ENCODE results near the gene COL9A1.

The COL9A1 gene

DNA sequence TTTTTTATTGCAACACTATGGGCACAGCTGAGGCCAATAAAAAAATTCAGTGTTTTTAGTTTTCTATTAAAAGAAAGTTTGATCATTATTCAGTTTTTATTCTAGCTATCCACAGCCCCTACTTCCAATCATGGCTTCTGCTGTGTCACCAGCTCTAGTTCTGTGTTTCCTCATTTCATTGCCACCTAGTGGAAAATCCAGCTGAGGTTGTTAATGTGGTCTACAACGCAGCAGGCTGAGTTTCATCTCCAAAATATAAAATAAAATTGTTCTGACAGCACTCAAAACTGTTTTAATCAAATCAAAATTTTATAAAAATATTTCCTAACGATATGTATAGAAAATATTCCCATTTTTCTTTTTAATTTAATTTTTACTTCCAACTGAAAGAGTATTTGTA is 13.6 kb downstream of the COL9A1 start:
- DNase-seq (ENCODE audit: low read depth in 2 of 2): no peak

DNA sequence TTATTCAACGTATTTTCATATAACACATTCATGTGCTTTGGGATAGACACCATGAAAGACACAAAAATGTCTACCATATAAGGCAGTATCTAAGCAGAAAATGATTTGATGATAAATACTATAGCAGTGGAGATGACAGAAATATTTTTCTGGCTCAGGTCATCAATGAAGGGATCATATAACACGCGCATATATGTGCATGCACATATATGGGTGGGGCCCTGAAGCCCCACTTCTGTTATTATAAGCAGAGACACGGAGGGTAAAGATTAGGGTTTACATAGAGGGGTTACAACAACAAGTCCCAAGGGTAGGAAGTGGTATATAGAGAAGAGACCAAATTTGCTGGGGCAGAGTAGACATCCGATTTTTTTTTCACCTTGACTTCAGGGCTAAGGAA is 16.0 kb downstream of the COL9A1 start:
- no peak for DNase-seq (ENCODE audit: low read depth in 2 of 2)

DNA sequence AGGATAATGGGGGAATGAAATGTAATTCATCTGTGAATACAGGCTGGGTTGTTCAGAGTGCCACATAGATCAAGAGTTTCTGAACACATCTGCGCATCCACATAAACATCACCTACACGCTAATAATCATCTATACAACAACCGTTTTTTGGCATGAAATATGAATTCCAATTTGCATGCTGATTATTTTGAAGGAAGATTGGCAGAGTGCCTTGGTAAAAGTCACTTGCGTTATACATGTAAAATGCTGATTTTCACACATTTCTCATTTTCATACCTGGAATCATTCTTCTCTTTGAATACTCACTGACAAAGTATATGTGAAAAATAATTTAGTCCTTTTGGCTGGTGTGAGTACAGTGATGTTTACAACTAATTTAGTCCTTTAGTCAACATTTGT is 17.7 kb downstream of the COL9A1 start:
- no peak for DNase-seq (ENCODE audit: low read depth in 2 of 2)

DNA sequence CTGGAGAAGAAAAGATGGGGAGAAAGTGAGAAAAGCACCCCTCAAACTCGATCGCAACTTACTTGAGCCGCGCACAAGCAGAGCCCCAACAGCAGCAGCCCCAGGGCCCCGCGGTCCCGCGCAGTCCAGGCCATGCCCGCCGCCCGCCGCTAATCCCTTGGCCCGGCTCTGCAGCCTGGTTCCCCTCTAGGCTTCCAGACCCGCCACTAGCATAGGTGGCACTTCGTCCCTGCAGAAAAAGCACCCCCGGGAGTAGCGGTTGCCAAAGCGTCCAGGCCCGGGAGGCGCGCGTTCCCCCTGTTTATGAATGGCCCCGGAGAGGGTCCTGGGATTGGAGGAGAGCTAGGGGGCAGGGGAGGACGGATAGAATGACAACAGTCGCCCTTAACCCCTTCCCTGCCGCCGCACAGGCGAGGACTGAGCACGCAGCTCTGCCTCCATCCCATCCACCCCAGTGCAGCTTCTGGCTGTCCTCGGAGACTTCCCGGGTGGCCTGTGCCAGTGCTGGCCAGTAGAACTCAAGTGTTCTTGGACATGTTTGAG is 19.9 kb downstream of the COL9A1 start:
- no peak for DNase-seq (ENCODE audit: low read depth in 2 of 2)

DNA sequence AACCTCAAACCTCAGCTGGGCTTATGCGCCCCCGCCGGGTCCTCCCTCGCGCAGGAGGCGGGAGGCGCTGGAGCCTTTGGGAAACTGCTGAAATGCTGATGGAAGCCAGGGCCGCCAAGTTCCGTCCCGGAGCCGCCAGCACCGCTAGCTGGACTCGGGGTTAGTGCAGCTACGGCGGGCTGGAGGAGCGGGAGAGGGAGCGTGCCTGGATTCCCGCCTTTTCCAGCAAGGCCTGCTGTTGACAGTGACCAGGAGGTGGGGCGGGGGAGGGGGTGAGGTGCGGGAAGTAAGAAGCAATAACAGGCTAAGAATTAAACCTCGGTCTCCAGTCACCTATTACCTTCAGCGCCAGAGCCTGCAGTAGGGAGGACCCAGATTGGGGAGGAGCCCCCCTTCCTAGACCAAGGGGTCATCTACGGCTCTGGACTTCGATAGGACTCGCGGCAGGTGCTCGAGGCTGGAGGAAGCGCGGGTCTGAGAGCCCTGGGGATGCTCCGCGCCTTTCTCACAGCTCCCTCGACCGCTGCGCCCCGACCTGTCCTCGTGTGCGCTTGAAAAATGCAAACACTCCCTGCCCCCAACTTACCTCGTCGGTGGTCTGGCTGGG is 20.5 kb downstream of the COL9A1 start:
- DNase-seq (ENCODE audit: low read depth in 2 of 2): no peak

DNA sequence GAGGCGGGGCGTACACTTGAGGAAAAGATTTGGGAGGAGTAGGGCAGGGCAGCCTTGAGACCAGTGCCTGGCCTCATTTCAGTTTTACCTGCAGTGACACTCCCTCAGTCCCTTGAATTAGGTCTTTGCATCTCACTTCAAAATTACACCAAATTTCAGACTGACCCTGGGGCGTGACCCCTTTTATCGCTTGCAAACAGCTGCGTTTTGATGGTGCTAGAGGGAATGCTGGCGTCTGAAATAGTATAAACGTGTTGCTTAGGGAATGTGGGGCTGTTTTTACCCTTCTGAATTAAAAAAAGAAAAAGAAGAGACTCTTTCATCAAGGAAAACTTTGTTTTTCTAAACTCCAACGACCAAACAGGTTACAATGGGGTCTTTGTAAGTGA is 21.0 kb downstream of the COL9A1 start:
- no peak for DNase-seq (ENCODE audit: low read depth in 2 of 2)

DNA sequence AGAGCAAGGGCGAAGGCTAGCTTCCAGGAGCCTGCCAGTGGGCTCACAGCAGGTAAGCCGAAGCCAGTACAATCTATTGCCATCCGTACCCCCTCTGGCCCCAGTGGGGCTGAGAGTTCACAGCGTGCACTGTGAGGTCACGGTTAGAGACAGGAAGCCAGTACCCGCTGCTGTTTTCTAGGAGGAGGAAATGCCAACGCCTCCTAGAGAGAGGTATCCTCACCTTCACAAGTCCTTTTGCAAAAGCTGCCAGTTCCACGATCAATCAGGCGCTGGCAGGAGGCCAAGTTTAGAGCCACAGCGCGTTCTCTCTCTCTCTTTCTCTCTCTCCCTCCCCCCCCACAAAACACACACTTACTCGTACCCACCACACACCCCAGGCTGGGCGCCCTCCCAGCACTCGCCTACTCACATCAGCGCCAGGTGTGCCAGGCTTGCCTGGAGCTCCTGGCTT is 22.5 kb downstream of the COL9A1 start:
- no peak for DNase-seq (ENCODE audit: low read depth in 2 of 2)

DNA sequence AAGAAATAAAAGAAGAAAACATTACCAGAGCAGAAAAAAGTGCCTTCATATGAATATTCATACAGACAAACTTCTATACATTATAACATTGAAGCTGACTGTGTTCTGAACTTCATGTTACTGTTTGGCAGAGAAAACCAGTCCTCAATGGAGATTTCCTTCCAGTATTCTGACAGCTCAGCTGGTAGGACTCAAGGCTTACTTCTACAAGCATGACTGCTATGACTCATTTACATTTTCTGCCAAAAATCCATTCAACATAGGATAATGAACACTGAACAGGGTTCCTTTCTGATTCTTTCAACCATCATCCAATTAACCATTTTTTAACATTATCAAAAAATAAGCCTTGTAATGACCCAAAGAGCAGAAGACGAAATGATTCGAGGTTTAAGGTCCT is 25.4 kb downstream of the COL9A1 start:
- no peak for DNase-seq (ENCODE audit: low read depth in 2 of 2)

DNA sequence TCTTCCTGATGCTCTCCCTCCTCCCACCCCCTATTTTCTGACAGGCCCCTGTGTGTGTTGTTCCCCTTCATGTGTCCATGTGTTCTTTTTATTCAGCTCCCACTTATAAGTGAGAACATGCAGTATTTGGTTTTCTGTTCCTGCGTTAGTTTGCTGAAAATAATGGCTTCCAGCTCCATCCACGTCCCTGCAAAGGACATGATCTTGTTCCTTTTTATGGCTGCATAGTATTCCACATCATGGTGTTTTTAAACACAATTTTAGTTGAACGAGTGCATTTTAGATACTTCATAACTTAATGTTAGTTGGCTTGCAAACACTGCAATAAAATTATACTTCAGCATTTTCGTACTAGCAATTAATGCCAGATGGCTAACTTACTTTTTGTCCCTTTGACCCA is 28.5 kb downstream of the COL9A1 start:
- no peak for DNase-seq (ENCODE audit: low read depth in 2 of 2)

DNA sequence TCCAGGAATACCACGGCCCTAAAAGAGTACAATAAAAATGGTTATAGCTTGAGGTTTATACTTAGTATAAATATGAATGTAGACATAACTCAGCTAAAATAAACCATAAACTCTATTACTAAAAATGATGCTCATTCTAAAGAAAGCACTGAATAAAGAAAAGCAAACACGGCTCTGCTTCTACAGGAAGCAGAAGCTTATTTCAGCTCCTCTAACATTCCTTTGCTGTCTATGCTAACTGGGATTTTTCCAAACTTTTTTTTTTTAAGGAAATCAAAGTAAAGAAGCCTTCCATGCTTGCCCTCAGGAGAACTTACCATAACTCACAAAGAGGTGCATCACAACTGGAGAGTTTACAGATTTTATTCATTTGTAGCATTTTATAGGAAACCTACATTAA is 30.8 kb downstream of the COL9A1 start:
- no peak for DNase-seq (ENCODE audit: low read depth in 2 of 2)

DNA sequence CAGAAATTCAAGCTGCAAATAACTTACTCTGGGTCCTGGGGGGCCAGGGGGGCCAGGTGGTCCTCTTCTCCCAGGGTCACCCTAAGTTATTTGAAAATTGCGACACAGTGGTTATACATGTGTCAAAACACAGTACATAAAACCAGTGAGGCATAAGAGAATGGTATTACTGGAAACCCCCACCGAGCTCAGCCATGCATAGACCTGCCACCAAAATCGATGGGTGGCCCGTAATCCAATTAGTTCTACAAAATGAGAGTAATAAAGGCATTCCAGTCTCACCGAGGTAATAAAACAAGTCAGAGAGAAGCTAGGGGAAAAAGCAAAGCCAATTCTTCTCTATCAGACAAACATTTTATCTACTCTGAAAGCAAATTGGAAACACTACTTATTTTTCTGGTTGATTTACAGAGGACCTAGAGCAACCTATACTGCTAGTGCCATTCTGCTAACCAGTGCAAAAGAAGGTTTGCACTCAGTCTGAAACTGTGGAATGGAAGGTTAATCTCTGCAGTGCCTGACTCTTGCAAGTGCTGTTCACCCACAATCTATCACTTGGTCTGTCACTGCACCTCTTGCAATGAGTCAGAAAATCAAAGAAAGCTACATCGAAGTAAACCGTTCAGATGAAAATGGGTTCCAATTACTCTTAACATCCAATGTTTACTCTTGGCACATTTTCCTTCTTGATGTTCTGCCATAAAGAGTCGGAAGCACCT is 32.4 kb downstream of the COL9A1 start:
- DNase-seq (ENCODE audit: low read depth in 2 of 2): no peak

DNA sequence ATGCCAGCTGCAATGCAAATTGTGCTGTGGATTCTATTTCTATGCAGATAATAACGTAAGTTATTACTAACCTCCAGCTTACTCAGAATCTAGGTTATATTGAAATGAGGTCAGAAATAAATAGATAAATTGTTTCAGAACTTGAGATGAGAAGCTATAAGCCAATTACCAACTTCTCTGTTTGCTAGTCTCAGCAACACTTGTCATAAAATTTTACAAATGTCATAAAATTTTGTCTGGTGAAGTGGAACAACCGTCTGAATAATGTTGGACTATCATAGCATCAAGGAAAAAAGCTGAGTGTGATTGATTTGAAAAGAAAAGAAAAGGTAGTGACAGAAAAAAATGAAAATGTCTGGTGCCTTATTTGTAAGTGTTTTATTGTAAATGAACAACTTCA is 36.7 kb downstream of the COL9A1 start:
- DNase-seq (ENCODE audit: low read depth in 2 of 2): no peak

DNA sequence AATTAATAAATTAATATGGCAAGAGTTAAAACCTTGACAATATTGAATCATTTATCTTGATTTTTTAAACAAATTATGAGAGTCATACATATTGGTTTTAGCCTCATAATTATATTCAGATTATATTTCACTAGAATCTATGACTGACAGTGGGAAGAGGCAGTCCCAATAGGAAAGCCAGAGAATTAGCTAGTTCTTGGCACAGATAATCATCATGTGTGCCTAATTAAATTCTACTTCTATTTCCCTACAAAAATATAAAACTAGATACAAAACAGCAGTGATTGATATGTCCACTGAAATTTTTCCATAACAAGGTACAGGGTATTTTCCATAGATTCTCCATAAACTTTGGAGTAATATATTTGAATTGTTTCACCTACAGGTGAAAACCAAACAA is 38.6 kb downstream of the COL9A1 start:
- DNase-seq (ENCODE audit: low read depth in 2 of 2): no peak

DNA sequence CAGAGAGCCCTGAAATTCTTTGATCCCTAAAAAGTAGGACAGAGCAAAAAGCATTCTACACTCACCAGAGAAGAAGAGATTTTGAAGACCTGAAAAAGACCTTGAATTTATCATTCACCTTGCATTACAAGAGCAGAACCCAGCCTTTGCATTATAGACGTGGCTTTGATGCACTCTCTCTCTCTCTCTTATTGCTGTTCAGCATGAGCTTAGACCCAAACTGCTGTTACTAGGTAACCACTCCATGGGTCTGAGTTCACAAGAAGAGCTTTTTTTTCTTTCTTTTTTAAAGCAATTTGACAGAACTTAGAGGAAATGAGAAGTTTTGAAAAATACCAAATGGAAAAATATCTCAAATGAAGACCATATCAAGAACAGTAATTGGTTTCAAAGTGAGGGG is 44.4 kb downstream of the COL9A1 start:
- DNase-seq (ENCODE audit: low read depth in 2 of 2): no peak

DNA sequence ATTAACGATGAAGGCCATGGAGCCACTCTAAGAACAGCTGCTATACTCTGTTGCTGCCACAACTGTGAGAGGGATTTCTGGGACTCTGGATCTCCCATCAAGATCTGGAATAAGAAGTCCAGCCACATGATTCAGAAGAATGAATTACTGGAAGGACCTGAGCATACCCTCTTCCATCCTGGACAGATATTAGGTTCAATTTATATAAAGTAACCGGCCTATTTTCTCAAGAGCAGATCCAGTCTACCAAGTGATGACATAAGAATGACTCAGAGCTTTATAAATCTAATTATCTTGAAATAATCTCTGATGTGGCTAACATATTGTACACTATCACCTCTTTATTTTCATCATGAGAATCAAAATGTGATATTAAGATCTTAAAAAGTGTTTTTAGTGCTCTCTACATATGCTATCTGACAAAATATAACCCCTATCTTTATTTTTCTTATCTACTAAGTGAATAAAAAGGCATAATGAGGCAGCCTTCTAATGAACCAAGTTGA is 45.1 kb downstream of the COL9A1 start:
- DNase-seq (ENCODE audit: low read depth in 2 of 2): no peak

DNA sequence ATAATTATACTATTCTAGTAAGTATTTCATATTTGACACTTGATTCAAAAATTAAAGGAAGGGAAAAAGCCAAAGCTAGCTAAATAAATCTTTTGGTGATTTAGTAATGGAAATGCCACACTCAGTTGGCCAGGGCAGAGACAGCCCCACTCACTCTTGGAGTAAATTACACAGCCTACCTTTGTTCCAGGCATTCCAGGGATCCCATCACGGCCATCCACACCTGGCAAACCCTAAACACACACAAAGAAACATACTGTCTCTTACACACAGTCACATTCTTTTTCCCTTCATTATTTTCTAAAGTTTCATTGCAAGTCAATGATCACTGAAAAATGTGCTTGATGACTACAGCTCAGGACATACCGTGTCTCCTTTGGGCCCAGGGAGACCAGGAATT is 48.1 kb downstream of the COL9A1 start:
- no peak for DNase-seq (ENCODE audit: low read depth in 2 of 2)

DNA sequence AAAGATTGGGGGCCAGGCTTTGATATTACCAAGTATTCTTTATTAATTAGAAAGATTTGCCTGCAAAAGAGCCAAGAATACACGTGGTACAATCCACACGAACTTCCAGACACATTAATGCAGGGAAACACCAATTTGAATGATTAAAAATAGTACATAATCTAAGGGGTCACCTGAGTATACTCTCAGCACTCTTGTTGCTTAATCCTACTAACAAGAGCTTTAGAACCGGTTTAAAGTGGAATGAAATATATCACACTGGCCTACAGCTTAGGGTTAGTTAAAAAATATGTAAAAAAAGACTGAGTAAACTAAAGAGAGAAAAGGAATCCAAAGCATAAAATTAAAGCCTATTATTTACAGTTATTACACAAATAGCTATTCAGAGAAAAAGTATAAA is 49.0 kb downstream of the COL9A1 start:
- no peak for DNase-seq (ENCODE audit: low read depth in 2 of 2)

DNA sequence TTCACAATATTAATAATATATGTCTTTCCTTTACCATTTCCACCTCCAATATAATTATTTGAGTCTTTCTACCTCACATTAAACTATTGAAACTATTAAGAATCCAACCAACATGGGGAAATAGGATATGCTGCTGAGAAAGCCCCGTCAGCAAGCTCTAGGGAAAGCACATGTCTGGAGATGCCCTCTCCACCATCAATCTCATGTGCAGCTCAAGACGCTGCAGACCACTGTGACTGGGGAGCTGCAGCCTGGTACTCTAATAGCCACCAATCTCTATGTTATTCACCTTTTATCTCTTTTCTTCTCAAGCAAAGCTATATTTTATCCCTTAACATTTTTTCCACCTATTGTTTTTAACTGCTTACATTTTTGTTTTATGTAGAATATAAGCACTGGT is 50.3 kb downstream of the COL9A1 start:
- DNase-seq (ENCODE audit: low read depth in 2 of 2): no peak

DNA sequence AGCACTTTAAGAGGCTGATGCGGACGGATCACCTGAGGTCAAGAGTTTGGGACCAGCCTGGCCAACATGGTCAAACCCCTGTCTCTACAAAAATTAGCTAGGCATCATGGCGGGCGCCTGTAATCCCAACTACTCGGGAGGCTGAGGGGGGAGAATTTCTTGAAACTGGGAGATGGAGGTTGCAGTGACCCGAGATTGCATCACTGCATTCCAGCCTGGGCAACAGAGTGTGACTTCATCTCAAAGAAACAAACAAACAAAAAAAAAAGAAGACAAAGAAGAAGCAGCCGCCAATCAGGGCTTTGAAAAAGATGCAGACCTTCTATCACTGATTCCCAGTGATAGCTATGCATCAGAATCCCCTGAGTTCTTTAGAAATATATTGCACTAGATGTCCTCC is 56.8 kb downstream of the COL9A1 start:
- no peak for DNase-seq (ENCODE audit: low read depth in 2 of 2)

DNA sequence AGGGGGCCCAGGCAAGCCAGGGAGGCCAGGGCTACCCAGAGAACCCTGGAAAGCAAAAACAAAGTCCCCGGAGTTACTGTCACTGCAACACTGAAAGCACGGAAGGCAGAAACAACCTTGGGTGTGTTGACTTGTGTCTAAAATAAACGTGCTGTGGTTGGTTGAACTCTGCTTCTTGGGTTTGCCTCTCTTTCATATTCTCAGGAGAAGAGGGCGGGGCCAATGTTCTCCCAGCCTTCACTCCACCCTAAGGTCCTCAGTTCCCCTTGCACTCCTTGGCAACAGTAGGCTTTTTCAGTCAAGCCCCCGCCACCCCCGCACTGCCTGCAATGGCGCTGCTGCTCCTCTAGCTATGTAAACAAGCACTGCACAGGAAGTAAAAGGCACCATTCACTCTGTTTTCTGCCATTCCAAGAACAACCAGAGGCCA is 60.9 kb downstream of the COL9A1 start:
- no peak for DNase-seq (ENCODE audit: low read depth in 2 of 2)

DNA sequence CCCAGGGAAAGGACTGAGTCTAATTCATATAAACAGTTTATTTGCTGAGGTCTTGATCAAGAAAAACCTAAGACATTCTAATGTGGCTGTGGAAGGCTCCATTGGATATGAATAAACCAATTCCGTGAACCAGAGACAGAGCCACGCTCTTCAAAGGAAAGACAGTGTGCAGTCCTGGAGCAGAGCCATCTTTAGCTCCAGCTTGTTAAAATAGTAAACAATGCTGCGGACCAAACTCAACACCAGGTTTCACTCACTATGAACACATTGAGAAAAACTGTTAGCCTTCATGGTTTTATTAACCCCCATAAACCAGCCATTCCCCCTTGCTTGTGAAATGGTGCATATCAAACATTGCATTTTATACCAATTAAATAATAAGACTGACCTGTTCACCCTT is 61.9 kb downstream of the COL9A1 start:
- no peak for DNase-seq (ENCODE audit: low read depth in 2 of 2)

DNA sequence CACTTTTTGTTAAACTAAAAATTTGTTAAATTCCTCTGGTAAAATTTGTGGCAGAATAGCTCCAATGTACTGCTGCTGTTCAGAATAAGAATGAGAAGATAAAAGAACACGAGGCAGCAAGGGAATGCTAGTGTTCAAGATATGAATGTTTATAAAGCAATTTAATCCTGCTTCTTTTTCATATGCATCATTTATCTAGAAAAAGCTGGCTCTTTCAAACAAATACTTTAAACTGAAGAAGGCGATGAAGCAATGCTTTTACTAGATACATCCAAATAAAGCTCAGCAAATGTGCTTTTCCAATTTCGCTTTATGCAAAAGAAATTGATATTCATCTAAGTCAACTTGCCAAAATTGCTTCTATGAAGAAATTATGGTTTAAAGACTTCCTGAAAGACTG is 66.5 kb downstream of the COL9A1 start:
- DNase-seq (ENCODE audit: low read depth in 2 of 2): no peak

DNA sequence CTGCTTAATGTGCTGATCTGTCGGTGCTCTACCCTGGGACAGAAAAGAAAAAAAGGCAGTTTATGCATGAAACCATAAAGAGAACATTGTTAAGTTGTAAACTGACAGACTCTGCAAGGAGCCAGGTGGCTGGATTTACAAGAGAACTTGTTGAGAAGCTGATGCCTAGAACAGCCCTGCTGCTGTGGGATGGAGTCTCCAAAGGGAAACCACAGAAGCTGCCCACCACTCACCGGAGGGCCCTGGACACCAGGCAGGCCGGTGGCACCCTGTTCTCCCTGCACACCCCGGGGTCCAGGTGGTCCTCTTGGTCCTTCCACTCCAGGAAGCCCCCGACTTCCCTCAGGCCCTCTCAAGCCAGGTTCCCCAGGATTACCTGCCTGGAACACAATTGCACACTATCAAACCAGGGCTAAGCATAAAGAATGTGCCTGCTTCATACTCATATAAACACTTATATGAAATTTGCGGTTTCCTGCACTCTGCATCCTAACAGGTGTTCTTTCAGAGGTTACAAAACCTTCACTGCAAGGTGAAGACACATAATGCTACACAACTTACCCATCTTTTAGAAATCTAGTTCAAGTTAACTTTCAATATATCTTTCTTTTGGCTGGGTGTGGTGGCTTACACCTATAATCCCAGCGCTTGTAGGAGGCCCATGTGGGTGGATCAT is 68.2 kb downstream of the COL9A1 start:
- no peak for DNase-seq (ENCODE audit: low read depth in 2 of 2)

Measured in stimulated activated CD8-positive, alpha-beta memory T cell treated with anti-CD3 and anti-CD28 coated beads, Interleukin-15, amount 100 ng/mL, for 4 hours (primary cell).